NK-92 (cell line): ENCODE data around the gene MRPL23.
"Not testable (repeated sequence)": the region's sequence is repeated elsewhere in the genome, so short reads cannot be mapped to it uniquely, and the experiment has no call there.

Experiments
- DNase-seq: peaks from one replicate; lab custom pipeline; 2025; ENCODE audit not compliant: unreplicated experiment; lab: John Stamatoyannopoulos, UW

MRPL23 gene

GRCh38 chr11:1932681-1933080 is 14.5 kb upstream of the MRPL23 start:
- DNase-seq, result no peak

GRCh38 chr11:1933416-1934334 is 13.5 kb upstream of the MRPL23 start:
- DNase-seq, result no peak

DNA sequence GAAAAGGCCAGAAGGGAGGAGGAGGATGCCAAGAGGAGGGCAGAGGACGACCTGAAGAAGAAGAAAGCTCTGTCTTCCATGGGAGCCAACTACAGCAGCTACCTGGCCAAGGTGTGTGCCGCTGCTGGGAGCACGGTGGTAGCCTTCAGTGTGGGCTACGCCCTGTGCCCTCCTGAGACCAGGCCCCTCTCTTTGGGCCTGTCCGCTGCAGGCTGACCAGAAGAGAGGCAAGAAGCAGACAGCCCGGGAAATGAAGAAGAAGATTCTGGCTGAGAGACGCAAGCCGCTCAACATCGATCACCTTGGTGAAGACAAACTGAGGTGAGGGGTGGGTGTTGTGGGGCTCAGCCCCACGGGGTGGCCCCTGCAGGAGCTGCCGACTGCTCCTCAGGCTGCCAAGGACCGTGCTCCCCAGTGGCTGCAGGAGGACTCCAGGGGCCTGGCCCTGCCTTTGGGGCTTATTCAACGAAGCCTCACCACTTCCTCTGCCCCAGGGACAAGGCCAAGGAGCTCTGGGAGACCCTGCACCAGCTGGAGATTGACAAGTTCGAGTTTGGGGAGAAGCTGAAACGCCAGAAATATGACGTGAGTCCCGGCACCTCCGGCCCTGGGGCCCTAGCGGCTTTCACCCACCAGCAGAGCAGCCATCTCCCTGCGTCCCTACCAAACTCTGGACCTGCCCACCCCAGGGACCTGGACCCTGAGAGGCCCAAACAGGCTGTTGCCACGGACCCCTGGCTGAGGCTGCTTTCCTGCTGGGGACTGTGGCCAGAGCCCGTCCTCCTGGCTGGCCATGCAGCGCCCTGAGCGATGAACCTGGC is 12.6 kb upstream of the MRPL23 start:
- DNase-seq, result no peak

- no peak for DNase-seq
These were observed 11.7 kb upstream of the MRPL23 start for GRCh38 chr11:1935156-1936071.

DNA sequence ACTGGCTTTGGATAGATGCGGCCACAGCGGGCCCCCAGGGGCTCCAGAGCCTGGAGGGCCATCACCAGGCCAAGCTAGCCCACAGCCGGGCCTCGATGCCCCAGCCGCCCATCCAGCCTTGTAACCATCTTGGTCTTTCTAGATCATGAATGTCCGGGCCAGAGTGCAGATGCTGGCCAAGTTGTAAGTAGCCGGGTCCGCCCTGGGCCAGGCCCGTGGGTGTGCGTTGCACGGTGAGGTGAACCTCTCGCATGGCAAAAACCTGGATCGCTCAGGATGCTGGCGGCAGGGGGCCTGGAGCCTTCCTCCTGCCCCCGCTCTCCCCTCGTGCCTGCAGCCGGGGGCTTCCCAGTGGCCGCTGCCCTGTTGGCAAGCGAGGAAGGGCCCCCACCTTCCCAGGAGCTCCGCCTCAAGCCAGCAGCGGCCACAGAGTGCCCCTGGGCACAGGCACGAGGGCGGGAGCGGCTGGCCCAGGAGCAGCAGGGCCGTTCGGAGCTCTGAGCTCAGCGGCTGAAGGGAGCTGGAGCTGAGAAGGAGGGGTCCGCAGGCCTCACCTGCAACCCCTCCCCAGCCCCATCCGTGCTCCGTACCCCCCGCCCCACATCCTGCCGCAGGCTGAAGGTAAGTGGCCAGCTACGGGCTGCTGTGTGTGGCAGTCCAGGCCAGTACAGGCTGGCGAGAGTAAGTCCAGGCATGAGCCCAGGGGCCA is 10.9 kb upstream of the MRPL23 start:
- no peak for DNase-seq

DNA sequence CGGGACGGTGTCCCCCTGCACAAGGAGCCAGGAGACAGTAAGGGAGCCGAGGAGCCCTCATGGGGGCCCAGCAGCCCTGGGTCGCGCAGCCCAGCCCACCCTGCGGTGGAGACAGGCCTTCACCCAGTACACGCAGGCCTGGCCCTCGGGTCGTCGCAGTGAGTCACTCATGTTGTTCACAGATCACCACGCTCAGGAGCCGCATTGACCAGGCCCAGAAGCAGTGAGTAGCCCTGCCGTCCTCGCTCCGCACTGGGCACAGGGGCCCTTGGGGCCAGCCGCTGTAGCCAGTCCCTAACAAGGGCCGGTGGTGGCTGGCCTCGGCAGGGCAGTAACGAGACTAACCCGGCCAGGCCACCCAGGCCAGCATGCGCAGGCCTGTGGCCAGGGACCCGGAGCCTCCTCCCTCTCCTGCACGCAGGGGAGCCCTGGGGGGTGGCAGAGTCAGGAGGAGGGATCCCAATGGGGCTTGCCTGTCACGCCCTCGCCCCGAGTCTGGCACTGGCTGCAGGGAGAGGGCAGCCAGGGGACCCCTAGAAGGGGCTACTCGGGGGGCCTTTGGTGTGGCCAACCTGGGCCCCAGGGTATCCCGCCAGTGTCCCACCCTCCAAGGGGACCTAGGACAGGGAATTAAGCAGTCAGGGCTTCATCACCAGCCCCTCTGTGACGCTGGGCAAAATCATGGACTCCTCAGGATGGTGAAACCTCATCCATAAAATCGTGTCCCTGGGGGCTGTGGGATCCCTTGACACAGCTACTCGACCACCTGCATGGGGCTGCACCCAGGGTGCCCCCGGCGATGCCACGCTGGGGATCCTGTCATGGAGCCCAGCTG is 10.1 kb upstream of the MRPL23 start:
- DNase-seq, result no peak

DNA sequence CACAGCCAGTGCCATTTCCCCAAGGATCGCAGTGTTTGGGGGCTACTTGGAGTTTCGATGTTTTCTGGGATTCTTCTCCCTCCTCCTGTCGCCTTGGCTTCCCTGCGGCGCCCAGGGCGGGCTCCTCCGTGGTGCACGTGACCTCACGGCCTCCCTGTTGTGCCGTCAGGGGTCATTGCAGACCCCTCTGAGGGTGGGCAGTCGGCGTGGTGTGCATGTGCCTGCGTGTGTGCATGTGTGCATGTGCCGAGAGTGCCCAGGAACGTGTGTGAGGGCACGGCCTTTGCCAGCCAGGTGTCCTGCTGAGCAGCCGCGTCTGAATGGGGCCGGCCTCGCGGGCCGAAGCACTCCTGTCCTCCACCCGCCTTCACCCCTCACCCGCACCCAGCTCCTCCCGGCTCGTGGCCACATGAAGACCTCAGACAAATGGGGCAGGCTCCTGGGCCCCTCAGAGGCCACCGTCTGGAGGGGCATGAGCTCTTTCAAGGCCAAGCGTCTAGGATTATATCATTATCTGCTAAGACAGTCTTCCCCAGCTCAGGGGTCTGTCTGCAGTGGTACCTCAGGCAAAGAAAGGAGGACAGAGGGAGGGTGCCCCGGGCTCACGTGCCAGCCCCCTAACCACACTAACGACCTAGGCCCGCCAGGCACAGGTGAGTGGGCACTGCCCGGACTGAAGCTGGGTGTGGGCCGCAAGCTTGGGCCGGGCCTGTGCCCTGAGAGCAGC is 9.4 kb upstream of the MRPL23 start:
- DNase-seq, result no peak

GRCh38 chr11:1938343-1939005 is 8.7 kb upstream of the MRPL23 start:
- no peak for DNase-seq

DNA sequence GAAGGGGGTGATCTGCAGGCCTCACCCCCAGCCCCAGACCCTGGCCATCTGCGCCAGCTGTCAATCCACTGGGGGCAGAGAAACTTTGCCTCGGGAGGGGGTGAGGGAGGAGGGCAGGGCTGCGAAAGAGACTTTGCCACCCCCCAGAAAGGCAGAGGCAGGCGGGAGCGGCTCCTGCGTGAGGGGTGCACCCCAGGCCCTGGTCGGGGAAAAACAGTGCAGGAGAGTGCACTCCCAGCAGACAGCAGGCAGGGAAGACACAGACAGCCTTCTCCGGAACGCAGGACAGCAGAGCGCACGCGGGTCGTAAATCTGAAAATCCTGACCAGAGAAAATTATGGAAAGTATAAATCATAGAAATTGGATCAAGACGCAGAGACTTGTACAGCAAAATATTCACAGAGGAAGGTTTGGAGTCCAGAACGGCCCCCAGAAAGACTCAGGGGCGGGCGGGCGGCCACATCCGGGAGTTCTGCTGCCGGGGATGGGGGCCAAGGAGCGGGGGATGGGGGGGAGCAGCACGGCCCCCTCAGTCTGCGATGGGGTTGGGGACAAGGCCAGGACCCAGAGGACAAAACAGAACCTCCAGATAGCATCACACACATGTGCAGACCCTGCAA is 8.0 kb upstream of the MRPL23 start:
- DNase-seq, result no peak

- not testable (repeated sequence) for DNase-seq
These were observed 7.3 kb upstream of the MRPL23 start for GRCh38 chr11:1939788-1940187.

- DNase-seq, result no peak
These were observed 4.4 kb upstream of the MRPL23 start for GRCh38 chr11:1942558-1943260.

- DNase-seq, result no peak
These were observed 3.6 kb upstream of the MRPL23 start for GRCh38 chr11:1943576-1943975.

GRCh38 chr11:1943977-1944376 is 3.2 kb upstream of the MRPL23 start:
- no peak for DNase-seq

- no peak for DNase-seq
These were observed 583 bp downstream of the MRPL23 start for GRCh38 chr11:1947592-1948237.

DNA sequence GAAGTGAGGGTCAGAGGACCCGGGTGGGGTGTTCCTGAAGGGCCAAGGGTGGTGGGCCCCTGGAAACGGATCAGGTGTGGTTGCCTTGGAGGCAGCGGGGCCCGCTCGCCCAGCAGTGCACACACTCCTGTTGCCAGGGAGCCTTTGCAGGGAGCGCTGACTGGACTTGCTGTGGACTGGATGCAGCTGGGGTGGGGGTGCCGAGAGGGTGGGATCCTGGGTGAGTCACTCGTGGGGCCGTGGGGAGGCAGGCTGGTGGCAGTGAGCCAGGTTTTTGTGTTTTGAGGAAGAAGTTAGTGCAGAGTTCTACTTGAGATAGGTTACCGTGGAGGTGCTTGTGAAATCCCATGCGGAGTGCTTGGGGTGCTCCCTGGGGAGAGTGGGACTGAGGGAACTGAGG is 1.3 kb downstream of the MRPL23 start:
- no peak for DNase-seq

DNA sequence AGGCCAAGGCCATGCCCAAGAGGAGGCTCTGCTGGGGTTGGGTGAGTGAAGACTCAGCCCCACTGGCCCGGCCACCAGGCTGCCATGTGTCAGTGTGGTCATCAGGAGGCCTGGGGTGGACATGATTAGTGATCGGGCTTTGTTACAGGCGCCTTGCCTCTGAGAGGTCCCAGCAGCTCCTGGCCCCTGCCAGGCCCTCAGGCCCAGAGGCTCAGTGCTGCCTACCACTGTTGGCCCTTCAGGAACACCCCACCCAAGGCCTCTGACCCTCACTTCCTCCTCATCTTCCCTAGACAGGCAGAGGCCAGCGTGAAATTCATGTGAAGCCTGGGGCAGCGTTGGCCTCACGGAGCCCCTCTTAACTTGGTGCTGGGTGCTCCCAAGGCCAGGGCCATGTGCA is 2.2 kb downstream of the MRPL23 start:
- no peak for DNase-seq

DNA sequence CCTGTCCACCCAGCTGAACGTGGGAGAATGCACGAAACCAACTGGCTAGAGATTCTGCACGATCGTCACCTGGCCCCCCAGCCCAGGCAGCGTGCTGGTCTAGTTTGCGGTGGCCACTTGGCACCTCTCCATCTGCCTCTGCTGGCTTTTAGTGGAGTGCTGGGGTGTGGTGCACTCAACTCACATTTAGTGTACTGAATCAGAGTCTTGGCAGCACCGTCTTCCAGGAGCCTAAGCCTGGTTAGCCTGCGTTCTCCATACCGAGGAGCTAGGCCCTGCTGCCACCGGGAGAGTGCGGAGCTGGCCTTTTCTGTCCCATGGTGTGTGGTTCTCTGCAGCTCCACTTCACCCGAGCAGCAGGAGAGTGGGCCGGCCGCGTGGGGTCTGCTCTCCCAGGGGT is 2.8 kb downstream of the MRPL23 start:
- no peak for DNase-seq
